Esophagus (tissue), 2 donors: ENCODE measurements around the gene GPR137B. TPM values are rescaled to one million over a fixed set of nuclear protein-coding genes. Genes with fewer than 3 reads are reported as not detected.

Source experiments
- H3K27ac ChIP-seq, 2 donors: one replicate each; pipeline ENCODE4 v1.5.1; 2013; ENCODE audit warnings: low read depth in 2 of 2, mild to moderate bottlenecking in 2 of 2, inconsistent platforms in 1 of 2, low read length in 1 of 2, moderate library complexity in 1 of 2
- H3K27me3 ChIP-seq, 2 donors: one replicate each; pipeline ENCODE4 v1.6.1; 2013; ENCODE audit warnings: low read length in 2 of 2, control low read depth in 1 of 2, mild to moderate bottlenecking in 1 of 2; ENCODE audit not compliant: insufficient read depth in 2 of 2, control insufficient read depth in 1 of 2
- H3K36me3 ChIP-seq, 2 donors: one replicate each; pipeline ENCODE4 v1.6.1; 2013; ENCODE audit warnings: low read length in 1 of 2; ENCODE audit not compliant: control insufficient read depth in 2 of 2, insufficient read depth in 2 of 2
- H3K4me1 ChIP-seq, 2 donors: one replicate each; pipeline ENCODE4 v1.6.1; 2013; ENCODE audit warnings: low read length in 1 of 2; ENCODE audit not compliant: control insufficient read depth in 2 of 2, insufficient read depth in 2 of 2
- H3K4me3 ChIP-seq, 2 donors: one replicate each; pipeline ENCODE4 v1.5.1; 2013; ENCODE audit warnings: low read length in 2 of 2, mild to moderate bottlenecking in 2 of 2, low read depth in 1 of 2, moderate library complexity in 1 of 2
- H3K9me3 ChIP-seq, 2 donors: one replicate each; pipeline ENCODE4 v1.6.1; 2013; ENCODE audit warnings: mild to moderate bottlenecking in 2 of 2, low read depth in 1 of 2, low read length in 1 of 2, moderate library complexity in 1 of 2; ENCODE audit not compliant: control insufficient read depth in 2 of 2, insufficient read depth in 1 of 2
- WGBS, 2 donors: extraction: QIAGEN DNeasy Blood & Tissue Kit; methylation state at CpG; one replicate each; pipeline ENCODE4 v1.1.7; 2013; 5-methylcytosine and 5-hydroxymethylcytosine counted together
- polyA plus RNA-seq, 2 donors: library from polyadenylated mRNA; stranded (reverse); fragments of 200-250 nt; gene quantifications; one replicate each; pipeline ENCODE4 v1.2.3, GENCODE V29; 2013
- donor health status: healthy with polysubstance abuse.
- donor health status: Bipolar disorder and iron deficiency.

GPR137B gene
- polyA plus RNA-seq, 2 donors = 2.1 to 2.8 TPM

DNA sequence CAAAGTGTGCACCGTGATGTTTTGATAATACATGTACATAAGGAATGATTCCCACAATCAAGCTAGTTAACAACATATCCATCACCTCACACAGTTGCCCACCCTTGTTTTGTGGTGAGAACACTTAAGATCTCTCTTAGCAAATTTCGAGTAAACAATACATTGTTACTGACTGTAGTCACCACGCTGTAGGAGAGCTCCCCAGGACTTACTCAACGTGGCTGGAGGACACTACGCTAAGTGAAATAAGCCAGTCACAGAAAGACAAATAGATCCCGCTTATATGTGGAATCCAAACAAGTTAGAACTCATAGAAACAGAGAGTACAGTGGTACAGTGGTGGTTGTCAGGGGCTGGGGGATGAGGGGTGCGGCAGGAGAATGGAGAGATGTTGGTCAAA lies 24.8 kb downstream of the GPR137B start:
- Histone ChIP-seq H3K9me3 (no peaks in the 10 kb centered on the region), H3K4me1 (no peaks in the 10 kb centered on the region), H3K27ac (no peak overlapping the region), H3K4me3 (no peak overlapping the region), H3K27me3 (no peaks in the 10 kb centered on the region), H3K36me3 (peaks cover 0 to 4% of the 10 kb centered on the region in 2 donors)
- WGBS, 2 donors = 90 to 93% methylated on average over 7 of the region's 7 CpGs

DNA sequence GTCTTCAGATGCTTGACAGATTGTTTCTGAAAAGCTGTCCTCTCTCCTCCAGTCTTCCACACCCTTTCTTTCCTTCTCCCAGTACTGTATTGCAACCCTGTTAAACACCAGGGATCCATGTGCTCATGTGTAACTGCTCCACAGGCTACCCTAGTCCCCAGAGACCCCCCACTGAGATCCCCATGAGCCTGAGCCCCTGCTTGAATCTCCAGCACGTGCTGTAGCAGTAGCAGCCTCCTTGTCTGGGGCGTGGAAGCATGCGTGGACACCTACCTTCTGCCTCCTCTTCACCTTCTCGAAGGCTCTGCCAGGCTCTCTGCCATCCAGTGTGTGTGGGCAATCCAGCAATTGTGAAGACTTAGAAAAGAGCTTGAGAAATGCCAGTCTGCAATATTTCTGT lies 25.2 kb downstream of the GPR137B start:
- no peak overlapping the region for H3K4me3 ChIP-seq
- WGBS, 2 donors = 84 to 94% methylated on average over 4 of the region's 4 CpGs
- H3K4me1 ChIP-seq = no peaks in the 10 kb centered on the region
- no peak overlapping the region for H3K27ac ChIP-seq
- H3K36me3 ChIP-seq = peaks cover 0 to 4% of the 10 kb centered on the region in 2 donors
- no peaks in the 10 kb centered on the region for H3K27me3 ChIP-seq
- no peaks in the 10 kb centered on the region for H3K9me3 ChIP-seq

DNA sequence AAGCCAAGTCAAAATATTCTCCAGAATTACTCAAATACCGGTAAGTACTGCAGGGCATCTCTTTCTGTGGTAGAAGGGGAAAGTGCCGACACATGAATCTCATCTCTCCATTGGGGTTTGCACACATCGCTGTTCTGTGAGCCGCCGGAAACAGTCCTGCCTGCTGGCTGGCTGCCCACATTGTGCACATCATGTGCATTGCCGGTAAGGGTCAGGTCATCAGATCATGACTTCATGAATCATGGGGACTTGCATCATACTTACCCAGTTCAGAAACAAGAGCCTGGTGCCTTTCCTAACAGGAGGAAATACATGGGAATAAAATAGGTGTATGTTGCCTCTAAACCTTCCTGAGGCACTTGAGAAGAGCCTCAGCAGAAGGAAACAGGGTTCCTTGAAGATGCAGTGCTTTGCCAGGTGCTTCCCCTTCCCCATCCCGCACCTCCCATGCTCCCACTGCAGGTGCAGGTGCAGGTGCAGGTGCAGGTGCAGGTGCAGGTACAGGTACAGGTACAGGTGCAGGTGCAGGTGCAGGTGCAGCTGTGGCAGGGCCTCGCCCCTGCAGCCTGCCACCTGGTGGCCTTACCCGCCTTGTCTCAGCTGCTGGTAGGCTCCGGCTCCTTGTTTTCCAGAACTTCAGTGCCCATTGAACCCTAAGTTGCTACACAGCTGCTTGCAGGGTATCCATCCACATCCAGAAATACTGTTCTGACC lies 26.5 kb downstream of the GPR137B start:
- Histone ChIP-seq H3K4me1 (no peaks in the 10 kb centered on the region), H3K4me3 (no peak overlapping the region), H3K9me3 (no peaks in the 10 kb centered on the region), H3K36me3 (peaks cover 0 to 4% of the 10 kb centered on the region in 2 donors), H3K27me3 (no peaks in the 10 kb centered on the region), H3K27ac (no peak overlapping the region)
- WGBS, 2 donors = 75 to 79% methylated on average over 10 of the region's 10 CpGs

DNA sequence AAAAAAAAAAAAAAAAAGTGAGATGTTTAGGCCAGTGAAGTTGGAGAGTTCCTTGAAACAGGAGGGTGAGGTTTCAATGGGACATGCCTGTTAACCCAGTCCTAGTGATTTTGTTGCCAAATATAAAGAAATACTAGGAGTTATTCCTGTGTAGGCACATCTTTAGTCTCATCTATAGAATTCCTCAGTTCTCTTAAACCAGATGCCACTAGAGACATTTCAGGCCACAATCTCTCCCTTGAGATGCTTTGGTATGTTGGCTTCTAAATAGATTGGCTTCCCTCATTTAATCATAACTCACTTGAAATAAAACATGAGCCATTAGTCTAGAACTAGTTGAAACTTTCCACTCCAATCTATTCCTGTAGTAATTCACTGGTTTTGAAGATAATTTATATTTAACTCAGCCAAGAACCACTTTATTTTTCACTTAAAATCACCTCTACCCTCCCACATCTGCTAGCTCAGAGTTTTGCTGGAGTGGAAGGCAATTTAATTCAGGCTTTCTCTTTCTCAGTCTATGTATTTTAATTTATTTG lies 29.8 kb downstream of the GPR137B start:
- Histone ChIP-seq H3K9me3 (no peaks in the 10 kb centered on the region), H3K36me3 (peaks cover 0 to 4% of the 10 kb centered on the region in 2 donors), H3K4me3 (no peak overlapping the region), H3K27ac (no peak overlapping the region), H3K4me1 (no peaks in the 10 kb centered on the region), H3K27me3 (no peaks in the 10 kb centered on the region)

DNA sequence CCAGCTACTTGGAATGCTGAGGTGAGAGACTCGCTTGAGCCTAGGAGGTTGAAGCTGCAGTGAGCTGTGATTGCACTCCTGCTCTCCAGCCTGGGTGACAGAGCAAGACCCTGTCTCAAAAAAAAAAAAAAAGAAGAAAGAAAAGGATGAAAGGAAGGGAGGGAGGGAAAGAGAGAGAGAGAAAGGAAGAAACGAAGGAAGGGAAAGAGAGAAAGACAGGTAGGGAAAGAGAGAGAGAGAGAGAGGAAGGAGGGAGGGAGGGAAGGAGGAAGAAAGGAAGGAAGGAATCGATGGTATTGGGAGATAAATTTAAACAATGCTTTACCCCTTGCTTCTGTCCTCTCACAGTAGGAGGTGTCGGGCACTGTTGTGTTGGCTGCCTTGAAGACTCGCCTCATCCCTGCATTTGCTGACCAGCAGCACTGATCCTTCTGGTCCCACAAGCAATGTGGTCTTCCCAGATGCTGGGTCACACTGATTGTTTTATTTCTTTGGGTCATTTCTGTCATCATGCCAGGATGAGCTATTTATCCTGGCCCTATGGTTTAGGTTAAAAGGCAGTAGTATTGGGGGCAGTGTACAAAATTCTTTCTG lies 30.9 kb downstream of the GPR137B start:
- H3K27ac ChIP-seq = no peak overlapping the region
- H3K4me3 ChIP-seq = no peak overlapping the region
- H3K36me3 ChIP-seq = peaks cover 0 to 4% of the 10 kb centered on the region in 2 donors
- H3K4me1 ChIP-seq = no peaks in the 10 kb centered on the region
- 86 to 88% methylated on average over 5 of the region's 5 CpGs for WGBS, 2 donors
- H3K9me3 ChIP-seq = no peaks in the 10 kb centered on the region
- no peaks in the 10 kb centered on the region for H3K27me3 ChIP-seq

DNA sequence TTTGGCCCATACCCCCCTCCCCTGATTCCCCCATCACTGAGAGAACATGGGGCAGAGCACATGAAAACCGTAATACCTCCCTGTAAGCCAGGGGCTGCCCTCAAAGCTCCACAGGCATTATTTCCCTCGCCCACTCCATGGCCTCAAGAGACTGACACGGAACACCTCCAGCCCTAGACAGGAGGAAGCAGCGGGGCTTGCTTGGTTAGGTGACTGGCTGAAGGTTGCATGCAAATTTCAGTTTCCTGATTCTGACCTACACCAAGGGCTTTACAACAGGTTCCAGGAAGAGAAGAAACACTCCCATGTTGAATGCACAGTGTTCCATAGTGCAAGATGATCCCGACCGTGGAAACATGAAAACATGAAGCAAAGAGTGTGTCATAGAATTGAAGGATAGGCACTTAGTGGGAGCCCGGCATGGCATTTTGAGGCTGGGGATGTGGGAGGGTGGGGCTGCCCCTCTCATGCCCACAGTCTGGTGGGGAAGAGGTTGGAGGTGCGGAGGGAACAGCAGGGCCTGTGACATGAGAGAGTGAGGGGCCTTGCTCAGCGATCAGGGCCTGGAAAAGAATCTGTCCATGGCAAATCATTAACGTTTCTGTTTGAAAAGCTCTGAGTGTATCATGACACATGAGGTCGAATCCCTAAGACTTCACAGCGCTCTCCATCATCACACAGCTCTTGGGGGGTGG lies 33.5 kb downstream of the GPR137B start:
- 87 to 88% methylated on average over 12 of the region's 12 CpGs for WGBS, 2 donors
- Histone ChIP-seq H3K4me3 (no peak overlapping the region), H3K27ac (no peak overlapping the region), H3K36me3 (no peaks in the 10 kb centered on the region), H3K4me1 (no peaks in the 10 kb centered on the region), H3K9me3 (no peaks in the 10 kb centered on the region), H3K27me3 (no peaks in the 10 kb centered on the region)

DNA sequence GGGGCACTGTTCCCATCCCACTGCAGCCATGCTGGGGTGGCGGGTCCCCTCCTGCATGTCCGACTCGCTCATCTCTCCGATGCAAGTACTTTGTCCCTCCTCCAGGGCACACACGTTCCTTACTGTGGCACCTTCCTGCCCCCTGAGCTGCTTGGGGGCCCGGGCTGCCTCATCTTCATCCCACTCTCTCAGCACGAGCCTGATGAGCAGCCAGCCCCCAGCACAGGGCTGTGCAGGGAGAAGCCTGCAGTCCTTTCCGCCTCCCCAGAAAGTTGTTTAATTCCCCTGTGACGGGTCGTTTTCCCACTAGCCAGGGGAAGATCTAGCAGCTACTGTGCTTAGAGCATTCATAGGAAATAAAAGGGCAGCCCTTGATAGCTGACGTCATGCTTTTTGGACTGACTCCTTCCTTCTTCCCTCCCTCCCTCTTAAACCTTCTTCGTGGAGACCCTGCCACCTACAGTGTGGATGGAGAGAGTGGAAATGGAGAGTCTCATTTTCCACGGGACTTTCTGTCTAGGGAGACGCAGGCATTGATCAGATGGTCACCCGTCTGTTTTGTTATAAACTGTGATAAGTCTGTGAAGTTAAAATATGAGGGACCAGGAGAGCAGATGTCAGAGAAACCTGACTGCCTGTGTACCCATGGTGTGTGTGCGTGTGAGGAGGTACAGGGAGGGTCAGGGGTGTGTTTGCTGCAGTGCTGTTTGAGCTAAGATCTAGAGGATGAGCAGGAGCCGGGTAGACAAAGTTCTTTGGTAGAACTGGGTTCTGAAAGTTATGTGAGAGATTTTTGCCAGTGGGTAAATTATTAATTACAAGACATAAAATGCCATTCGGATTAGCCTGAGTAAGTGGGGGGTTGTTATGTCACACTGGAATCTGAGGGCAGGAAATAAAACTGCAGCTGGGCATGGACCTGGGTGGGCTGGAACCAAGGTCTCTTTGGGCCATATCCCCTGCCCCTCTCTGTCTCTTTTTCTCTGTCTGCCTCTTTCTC lies 34.3 kb downstream of the GPR137B start:
- H3K4me1 ChIP-seq = no peaks in the 10 kb centered on the region
- H3K36me3 ChIP-seq = no peaks in the 10 kb centered on the region
- H3K27ac ChIP-seq = no peak overlapping the region
- no peaks in the 10 kb centered on the region for H3K27me3 ChIP-seq
- no peaks in the 10 kb centered on the region for H3K9me3 ChIP-seq
- 62 to 72% methylated on average over 18 of the region's 18 CpGs for WGBS, 2 donors
- no peak overlapping the region for H3K4me3 ChIP-seq

DNA sequence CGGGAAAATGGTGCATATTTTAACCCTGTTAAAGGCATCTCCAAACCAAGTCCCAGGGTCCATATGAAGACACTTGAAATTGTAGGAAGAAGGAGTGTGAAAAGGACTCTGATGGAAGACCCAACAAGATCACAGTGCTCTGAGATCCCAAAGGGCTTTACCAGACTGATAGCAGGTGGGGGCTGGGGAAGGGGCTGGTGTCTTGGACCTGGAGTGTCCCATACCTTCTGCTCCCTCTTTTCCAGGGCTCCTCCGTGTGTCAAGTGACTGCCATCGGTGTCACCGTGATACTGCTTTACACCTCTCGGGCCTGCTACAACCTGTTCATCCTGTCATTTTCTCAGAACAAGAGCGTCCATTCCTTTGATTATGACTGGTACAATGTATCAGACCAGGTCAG lies 37.3 kb downstream of the GPR137B start:
- no peaks in the 10 kb centered on the region for H3K4me1 ChIP-seq
- no peak overlapping the region for H3K4me3 ChIP-seq
- H3K27ac ChIP-seq = no peak overlapping the region
- no peaks in the 10 kb centered on the region for H3K9me3 ChIP-seq
- 94% methylated on average over 6 of the region's 6 CpGs for WGBS, 2 donors
- H3K36me3 ChIP-seq = no peaks in the 10 kb centered on the region
- no peaks in the 10 kb centered on the region for H3K27me3 ChIP-seq

DNA sequence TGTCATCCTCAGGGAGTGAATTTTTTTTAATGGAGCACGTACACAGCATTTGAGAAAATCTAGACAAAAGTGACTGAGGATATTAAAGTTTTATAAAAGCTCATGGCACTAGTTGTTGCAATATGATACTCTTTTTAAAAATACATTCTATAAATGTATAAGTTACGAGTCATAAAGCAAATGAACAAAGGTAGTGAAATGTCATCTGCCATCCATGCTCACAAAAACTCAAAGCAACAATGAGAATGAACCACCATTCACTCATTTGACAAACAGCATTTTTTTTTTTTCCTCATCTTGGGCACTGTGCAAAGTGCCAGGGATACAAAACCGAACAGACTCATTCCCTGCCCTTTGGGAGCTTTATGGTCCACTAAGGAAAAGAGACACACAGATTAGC lies 38.7 kb downstream of the GPR137B start:
- H3K9me3 ChIP-seq = no peaks in the 10 kb centered on the region
- 92 to 95% methylated on average over 3 of the region's 3 CpGs for WGBS, 2 donors
- no peak overlapping the region for H3K27ac ChIP-seq
- no peak overlapping the region for H3K4me3 ChIP-seq
- no peaks in the 10 kb centered on the region for H3K27me3 ChIP-seq
- H3K36me3 ChIP-seq = no peaks in the 10 kb centered on the region
- H3K4me1 ChIP-seq = no peaks in the 10 kb centered on the region
